ENCODE measurements around the gene MMP19. TPM values are rescaled to one million over a fixed set of nuclear protein-coding genes. Genes with fewer than 3 reads are reported as not detected.
"Not testable (repeated sequence)": the region's sequence is repeated elsewhere in the genome, so short reads cannot be mapped to it uniquely, and the experiment has no call there.

MMP19 gene
- total RNA-seq, 1 experiment from 2014 or later = 2.3 TPM

- Histone ChIP-seq H3K9me3 (ENCODE audit: control insufficient read depth in 1 of 2, insufficient read depth in 1 of 2, low read depth in 1 of 2, low read length in 2 of 2) (peaks cover 0 to 8% of the 10 kb centered on the region in 2 experiments; a peak in 2 of 4 replicates), H3K79me2 (ENCODE audit: insufficient read depth, low read length) (no peaks in the 10 kb centered on the region), H3K4me3 (replicated peaks in 1 of 2; ENCODE audit: low read depth in 1 of 2, low read length in 2 of 2) (no peak overlapping the region), H3K27ac (ENCODE audit: low read depth, low read length) (no peak overlapping the region), H3K9ac (ENCODE audit: low read length) (no peak overlapping the region), H3K36me3 (ENCODE audit: control insufficient read depth in 1 of 2, insufficient read depth in 2 of 2, low read length in 2 of 2) (no peaks in the 10 kb centered on the region), H4K20me1 (ENCODE audit: insufficient read depth) (no peaks in the 10 kb centered on the region), H3K4me2 (ENCODE audit: low read length) (no peak overlapping the region), H3K27me3 (ENCODE audit: insufficient read depth, low read length) (no peaks in the 10 kb centered on the region), H3K4me1 (ENCODE audit: control insufficient read depth in 1 of 2, insufficient read depth in 2 of 2, low read length in 2 of 2) (peaks cover 0 to 6% of the 10 kb centered on the region in 2 experiments; a peak in 3 of 4 replicates), H2AFZ (ENCODE audit: low read depth, low read length, poor library complexity, severe bottlenecking) (no peak overlapping the region), H3K9me2 (ENCODE audit: insufficient read depth) (no peaks in the 10 kb centered on the region)
- POLR2A ChIA-PET = no interaction called here
- no peak for DNase-seq (ENCODE audit: low read depth, low spot score)
- intact Hi-C loops (cut with micrococcal nuclease) = no loop called here
- CTCF ChIA-PET = no interaction called here
- RAD21 ChIA-PET (ENCODE audit: low non-redundant PET in 1 of 2, low total read pairs in 2 of 2, uncharacterized antibody in 2 of 2, unreplicated experiment in 2 of 2) = no interaction called here
- ATAC-seq = no peak
- no TSS peak for BruUV-seq (replicated peaks)
- TF ChIP-seq EZH2 (IDR thresholded peaks at IDR 0.05) = no peak
- TF ChIP-seq CEBPB (IDR thresholded peaks at IDR 0.05; ENCODE audit: low read depth) = no peak
Observed at GRCh38 chr12:55875704-55876467, 33.1 kb upstream of the MMP19 start.

DNA sequence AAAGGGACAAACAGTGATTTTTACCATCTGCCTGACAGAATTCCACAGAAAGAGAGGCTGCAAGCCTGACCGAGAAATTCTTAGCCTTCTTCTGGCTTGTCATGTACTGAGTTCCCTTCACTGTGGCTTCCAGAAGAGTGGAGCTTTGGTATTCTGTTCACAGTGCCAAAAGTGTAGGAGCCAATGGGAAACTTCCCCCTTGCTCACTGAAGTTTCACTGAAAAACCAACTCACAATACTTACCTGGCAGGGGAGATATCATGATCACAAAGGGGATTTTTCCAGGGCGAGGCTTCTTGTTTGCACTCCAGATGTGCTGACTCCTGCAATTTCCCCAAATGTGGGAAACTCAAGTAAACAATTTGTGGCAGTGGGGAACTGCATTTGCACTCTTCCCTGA is 31.7 kb upstream of the MMP19 start:
- no peak overlapping the region for H3K4me3 ChIP-seq (replicated peaks in 1 of 2; ENCODE audit: low read depth in 1 of 2, low read length in 2 of 2)
- intact Hi-C loops (cut with micrococcal nuclease) = no loop called here
- H3K27me3 ChIP-seq (ENCODE audit: insufficient read depth, low read length) = no peaks in the 10 kb centered on the region
- no peak for ATAC-seq
- DNase-seq (ENCODE audit: low read depth, low spot score) = no peak
- H3K79me2 ChIP-seq (ENCODE audit: insufficient read depth, low read length) = no peaks in the 10 kb centered on the region
- POLR2A ChIA-PET = no interaction called here
- no peak overlapping the region for H3K4me2 ChIP-seq (ENCODE audit: low read length)
- H3K27ac ChIP-seq (ENCODE audit: low read depth, low read length) = no peak overlapping the region
- no peak for TF ChIP-seq FOSL1 (IDR thresholded peaks at IDR 0.05; ENCODE audit: low read depth)
- CTCF ChIA-PET = no interaction called here
- no TSS peak for BruUV-seq (replicated peaks)
- H3K9me3 ChIP-seq (ENCODE audit: control insufficient read depth in 1 of 2, insufficient read depth in 1 of 2, low read depth in 1 of 2, low read length in 2 of 2) = peaks cover 0 to 8% of the 10 kb centered on the region in 2 experiments; a peak in 2 of 4 replicates
- RAD21 ChIA-PET (ENCODE audit: low non-redundant PET in 1 of 2, low total read pairs in 2 of 2, uncharacterized antibody in 2 of 2, unreplicated experiment in 2 of 2) = no interaction called here
- H3K9ac ChIP-seq (ENCODE audit: low read length) = no peak overlapping the region
- H4K20me1 ChIP-seq (ENCODE audit: insufficient read depth) = no peaks in the 10 kb centered on the region
- H3K36me3 ChIP-seq (ENCODE audit: control insufficient read depth in 1 of 2, insufficient read depth in 2 of 2, low read length in 2 of 2) = no peaks in the 10 kb centered on the region
- H3K4me1 ChIP-seq (ENCODE audit: control insufficient read depth in 1 of 2, insufficient read depth in 2 of 2, low read length in 2 of 2) = no peaks in the 10 kb centered on the region
- H2AFZ ChIP-seq (ENCODE audit: low read depth, low read length, poor library complexity, severe bottlenecking) = peak overlapping the region; percentile 22
- H3K9me2 ChIP-seq (ENCODE audit: insufficient read depth) = no peaks in the 10 kb centered on the region

GRCh38 chr12:55866454-55867004 is 23.8 kb upstream of the MMP19 start:
- H3K27me3 ChIP-seq (ENCODE audit: insufficient read depth, low read length); CTCF ChIA-PET; POLR2A ChIA-PET; H2AFZ ChIP-seq (ENCODE audit: low read depth, low read length, poor library complexity, severe bottlenecking); H3K27ac ChIP-seq (ENCODE audit: low read depth, low read length); DNase-seq (ENCODE audit: low read depth, low spot score); BruUV-seq (replicated peaks); H4K20me1 ChIP-seq (ENCODE audit: insufficient read depth); H3K9me3 ChIP-seq (ENCODE audit: control insufficient read depth in 1 of 2, insufficient read depth in 1 of 2, low read depth in 1 of 2, low read length in 2 of 2); H3K4me3 ChIP-seq (replicated peaks in 1 of 2; ENCODE audit: low read depth in 1 of 2, low read length in 2 of 2); H3K79me2 ChIP-seq (ENCODE audit: insufficient read depth, low read length); H3K4me2 ChIP-seq (ENCODE audit: low read length); intact Hi-C loops (cut with micrococcal nuclease); ATAC-seq; H3K36me3 ChIP-seq (ENCODE audit: control insufficient read depth in 1 of 2, insufficient read depth in 2 of 2, low read length in 2 of 2); H3K9ac ChIP-seq (ENCODE audit: low read length); H3K4me1 ChIP-seq (ENCODE audit: control insufficient read depth in 1 of 2, insufficient read depth in 2 of 2, low read length in 2 of 2); RAD21 ChIA-PET (ENCODE audit: low non-redundant PET in 1 of 2, low total read pairs in 2 of 2, uncharacterized antibody in 2 of 2, unreplicated experiment in 2 of 2); H3K9me2 ChIP-seq (ENCODE audit: insufficient read depth): not testable (repeated sequence)
